ENCODE measurements around the gene STPG4. TPM values are rescaled to one million over a fixed set of nuclear protein-coding genes. Genes with fewer than 3 reads are reported as not detected.
A peak's percentile ranks its signal among the peaks of the same experiment; 100 is the strongest.
"Not testable (repeated sequence)": the region's sequence is repeated elsewhere in the genome, so short reads cannot be mapped to it uniquely, and the experiment has no call there.

STPG4 gene
- total RNA-seq, 2 donors from 2014 or later: 0.55 TPM; not detected in 1

DNA sequence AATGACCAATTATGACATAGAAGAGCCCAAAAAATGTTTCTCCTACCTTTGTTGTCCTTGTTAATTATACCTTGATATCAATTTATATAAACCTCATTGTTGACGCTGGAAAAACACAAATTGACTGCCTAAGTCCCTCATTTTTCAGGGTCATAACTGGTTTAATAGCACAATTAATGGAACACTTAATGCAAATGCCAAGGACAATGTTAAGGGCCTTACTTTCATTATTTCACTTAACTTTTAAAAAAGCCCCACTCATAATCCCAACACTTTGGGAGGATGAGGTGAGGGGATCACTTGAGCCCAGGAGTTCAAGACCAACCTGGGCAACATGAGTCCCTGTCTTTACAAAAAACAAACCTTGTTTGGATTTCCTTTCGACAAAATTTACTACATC is 3.5 kb upstream of the STPG4 start:
- Mint-ChIP-seq H3K27ac (no peak overlapping the region), H3K9me3 (no peaks in the 10 kb centered on the region), H3K36me3 (peaks cover 22 to 30% of the 10 kb centered on the region in 2 donors)
- no peak for ATAC-seq
- no peak for DNase-seq (ENCODE audit: low spot score in 2 of 2)

DNA sequence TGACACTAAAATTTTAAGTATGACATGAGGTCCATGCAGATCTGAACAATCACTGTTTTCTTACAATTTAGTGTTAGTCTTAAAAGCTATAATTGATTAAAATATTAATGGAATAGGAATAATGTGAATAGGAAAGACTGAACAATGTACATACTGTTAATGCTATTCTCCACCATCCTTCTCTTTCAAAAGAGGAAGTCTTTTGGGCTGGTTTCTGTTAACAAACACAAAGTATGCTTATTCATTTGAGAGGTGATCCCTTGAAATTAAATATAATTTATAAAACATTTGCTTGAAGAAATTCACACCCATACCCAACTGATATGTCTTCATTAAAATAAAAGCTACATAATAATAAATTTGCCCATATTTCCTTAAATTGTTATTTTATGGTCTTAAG is 2.3 kb downstream of the STPG4 start:
- Mint-ChIP-seq H3K9me3 (no peaks in the 10 kb centered on the region), H3K36me3 (peaks cover 15 to 19% of the 10 kb centered on the region in 2 donors), H3K27ac (no peak overlapping the region)
- no peak for DNase-seq (ENCODE audit: low spot score in 2 of 2)
- no peak for ATAC-seq

DNA sequence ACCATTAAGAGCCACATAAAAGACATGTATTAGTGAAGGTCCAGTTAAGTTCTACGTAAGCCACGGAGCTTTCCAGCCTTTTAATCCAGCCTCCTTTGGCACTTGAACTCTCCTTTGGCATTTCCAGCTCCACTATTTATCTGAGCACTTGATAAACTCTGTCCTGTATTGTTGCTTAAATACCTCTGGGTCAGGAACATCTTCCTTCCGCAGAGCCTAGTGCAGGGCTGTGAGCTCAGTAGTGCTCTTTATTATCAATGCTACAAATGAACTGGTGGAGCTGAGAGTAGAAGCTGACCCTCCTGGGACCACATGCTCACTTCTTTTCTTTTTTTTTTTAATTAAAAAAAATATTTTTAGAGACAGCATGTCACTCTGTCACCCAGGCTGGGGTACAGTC is 4.9 kb downstream of the STPG4 start:
- no peak for ATAC-seq
- Mint-ChIP-seq H3K36me3 (peaks cover 15 to 19% of the 10 kb centered on the region in 2 donors), H3K27ac (no peak overlapping the region), H3K9me3 (no peaks in the 10 kb centered on the region)
- no peak for DNase-seq (ENCODE audit: low spot score in 2 of 2)

DNA sequence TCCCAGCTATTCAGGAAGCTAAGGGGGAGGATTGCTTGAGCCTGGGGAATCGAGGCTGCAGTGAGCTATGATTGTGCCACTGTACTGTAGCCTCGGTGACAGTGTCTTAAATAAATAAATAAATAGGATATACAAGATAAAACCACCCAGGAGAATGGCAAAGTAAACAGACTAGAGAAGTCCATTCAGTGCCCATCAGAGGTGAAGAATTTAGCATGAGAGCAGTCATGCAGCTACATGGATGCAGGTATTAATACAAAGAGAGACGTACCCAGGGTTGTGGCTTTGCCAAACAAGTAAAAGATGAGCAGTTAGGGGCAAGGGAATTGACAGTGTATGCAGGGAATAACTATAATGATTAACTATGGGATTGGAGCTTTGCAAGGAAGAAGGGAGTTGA is 8.1 kb downstream of the STPG4 start:
- peaks cover 21 to 33% of the 10 kb centered on the region in 2 donors for H3K36me3 Mint-ChIP-seq
- no peak for ATAC-seq
- H3K9me3 Mint-ChIP-seq: no peaks in the 10 kb centered on the region

DNA sequence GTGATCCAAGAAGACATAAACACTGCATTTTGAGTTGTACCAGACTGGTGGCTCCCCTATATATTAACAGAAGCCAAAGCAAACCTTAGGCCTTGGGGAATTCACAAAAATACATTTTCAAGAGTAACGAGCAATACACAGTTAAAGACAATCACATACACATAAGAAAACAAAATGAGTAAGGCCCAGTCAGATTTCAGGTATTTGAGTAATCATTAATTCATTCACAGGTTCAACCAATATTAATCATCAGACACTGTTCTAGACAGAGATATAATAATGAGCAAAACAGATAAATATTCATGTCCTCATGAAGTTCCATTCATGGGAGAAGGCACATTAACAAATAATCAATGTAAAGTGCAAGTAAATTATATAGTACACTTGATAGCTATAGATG is 9.6 kb downstream of the STPG4 start:
- Mint-ChIP-seq H3K9me3 (no peaks in the 10 kb centered on the region), H3K36me3 (peaks cover 28 to 41% of the 10 kb centered on the region in 2 donors), H3K27ac (no peak overlapping the region)
- ATAC-seq (no peak), DNase-seq (ENCODE audit: low spot score in 2 of 2) (no peak)

More for the DNA sequence above, 8.1 kb downstream of the STPG4 start:
- no peak for DNase-seq (ENCODE audit: low spot score in 2 of 2)
- no peak overlapping the region for H3K27ac Mint-ChIP-seq

DNA sequence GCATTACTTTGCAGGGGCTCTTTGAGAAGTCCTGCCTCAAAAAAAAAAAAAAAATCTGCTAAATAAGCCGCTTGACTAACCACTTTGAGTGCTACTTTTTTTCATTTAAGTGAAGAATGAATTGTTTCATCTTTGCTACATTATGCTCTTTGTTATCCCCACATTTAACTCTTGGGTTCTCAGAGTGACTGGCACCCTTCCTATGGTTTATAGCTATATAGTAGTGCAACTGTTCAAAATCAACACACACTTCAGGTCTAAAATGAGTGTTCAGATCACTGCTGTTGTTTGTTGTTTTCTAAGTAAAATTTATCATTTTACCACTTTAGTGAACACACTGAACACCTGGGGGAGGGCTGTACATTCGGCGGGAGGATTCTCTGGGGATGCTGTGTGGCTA is 13.6 kb downstream of the STPG4 start:
- Mint-ChIP-seq H3K9me3 (peaks cover 9 to 22% of the 10 kb centered on the region in 2 donors), H3K27ac (no peak overlapping the region), H3K36me3 (peaks cover 38 to 53% of the 10 kb centered on the region in 2 donors)
- ATAC-seq: peak in 1 of 2 donors; percentile 80
- DNase-seq (ENCODE audit: low spot score in 2 of 2): no peak

DNA sequence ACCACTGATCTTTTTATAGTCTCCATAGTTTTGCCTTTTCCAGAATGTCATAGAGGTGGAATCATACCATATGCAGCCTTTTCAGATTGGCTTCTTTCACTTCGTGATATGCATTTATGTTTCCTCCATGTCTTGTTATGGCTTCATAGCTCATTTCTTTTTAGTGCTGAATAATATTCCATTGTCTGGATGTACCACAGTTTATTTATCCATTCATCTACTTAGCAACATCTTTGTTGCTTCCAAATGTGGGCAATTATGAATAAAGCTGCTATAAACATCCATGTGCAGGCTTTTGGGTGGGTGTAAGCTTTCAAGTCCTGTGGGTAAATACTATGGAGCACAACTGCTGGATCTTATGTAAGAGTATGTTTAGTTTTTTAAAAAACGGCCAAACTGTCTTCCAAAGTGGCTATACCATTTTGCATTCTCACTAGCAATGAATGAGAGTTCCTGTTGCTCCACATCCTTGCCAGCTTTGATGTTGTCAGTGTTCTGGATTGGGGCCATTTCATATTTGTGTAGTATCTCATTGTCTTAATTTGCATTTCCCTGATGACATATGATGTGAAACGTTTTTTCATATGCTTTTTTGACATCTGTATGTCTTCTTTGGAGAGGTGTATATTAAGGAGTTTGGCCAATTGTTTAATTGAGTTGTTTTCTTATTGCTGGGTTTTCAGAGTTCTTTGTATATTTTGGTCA is 20.6 kb downstream of the STPG4 start:
- Mint-ChIP-seq H3K9me3 (peaks cover 18 to 34% of the 10 kb centered on the region in 2 donors), H3K27ac (no peak overlapping the region), H3K36me3 (peaks cover 23 to 26% of the 10 kb centered on the region in 2 donors)
- ATAC-seq (no peak), DNase-seq (ENCODE audit: low spot score in 2 of 2) (no peak)

DNA sequence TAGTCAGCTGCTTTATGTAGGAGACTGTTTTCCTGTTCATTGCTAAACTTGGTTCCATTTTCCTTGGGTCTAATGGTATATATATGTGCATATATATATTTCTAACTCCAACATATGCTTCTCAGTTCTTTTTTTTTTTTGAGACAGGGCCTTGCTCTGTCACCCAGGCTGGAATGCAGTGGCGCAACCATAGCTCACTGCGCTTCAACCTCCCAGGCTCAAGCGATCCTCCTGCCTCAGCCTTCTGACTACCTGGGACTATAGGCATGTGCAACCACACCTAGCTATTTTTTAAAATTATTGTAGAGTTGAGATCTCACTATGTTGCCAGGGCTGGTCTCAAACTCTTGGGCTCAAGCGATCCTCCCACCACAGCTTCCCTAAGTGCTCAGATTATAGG is 22.1 kb downstream of the STPG4 start:
- DNase-seq (ENCODE audit: low spot score in 2 of 2) (no peak), ATAC-seq (no peak)
- peaks cover 15 to 24% of the 10 kb centered on the region in 2 donors for H3K9me3 Mint-ChIP-seq
- H3K27ac Mint-ChIP-seq: no peak overlapping the region
- peaks cover 12 to 18% of the 10 kb centered on the region in 2 donors for H3K36me3 Mint-ChIP-seq

DNA sequence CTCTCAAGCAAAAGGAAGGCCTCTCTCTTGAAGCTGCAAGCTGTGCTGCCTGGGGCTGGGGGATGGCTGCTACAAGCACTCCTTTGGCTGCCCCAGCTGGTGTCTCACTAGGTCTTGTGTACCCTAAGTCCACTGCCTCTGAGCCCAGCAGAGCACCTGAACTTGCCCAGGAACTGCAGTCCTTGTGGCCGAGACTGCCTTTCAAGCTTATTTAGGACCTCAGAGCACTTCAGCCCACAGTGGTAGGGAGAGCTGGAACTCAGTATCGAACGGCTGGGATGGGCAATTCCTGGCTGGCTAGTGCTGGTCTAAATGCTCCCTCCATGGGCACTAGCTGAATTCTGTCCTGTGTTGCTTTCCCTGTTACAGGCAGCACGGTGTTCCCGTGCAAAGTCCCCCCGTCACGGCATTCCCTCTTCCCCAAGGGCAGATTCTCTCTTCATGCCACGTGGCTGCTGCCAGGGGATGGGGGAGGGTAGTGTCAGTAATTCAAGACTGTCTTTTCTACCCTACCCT is 25.9 kb downstream of the STPG4 start:
- ATAC-seq (no peak), DNase-seq (ENCODE audit: low spot score in 2 of 2) (no peak)
- H3K27ac Mint-ChIP-seq: no peak overlapping the region
- H3K36me3 Mint-ChIP-seq: no peaks in the 10 kb centered on the region
- H3K9me3 Mint-ChIP-seq: peaks cover 1 to 5% of the 10 kb centered on the region in 2 donors

DNA sequence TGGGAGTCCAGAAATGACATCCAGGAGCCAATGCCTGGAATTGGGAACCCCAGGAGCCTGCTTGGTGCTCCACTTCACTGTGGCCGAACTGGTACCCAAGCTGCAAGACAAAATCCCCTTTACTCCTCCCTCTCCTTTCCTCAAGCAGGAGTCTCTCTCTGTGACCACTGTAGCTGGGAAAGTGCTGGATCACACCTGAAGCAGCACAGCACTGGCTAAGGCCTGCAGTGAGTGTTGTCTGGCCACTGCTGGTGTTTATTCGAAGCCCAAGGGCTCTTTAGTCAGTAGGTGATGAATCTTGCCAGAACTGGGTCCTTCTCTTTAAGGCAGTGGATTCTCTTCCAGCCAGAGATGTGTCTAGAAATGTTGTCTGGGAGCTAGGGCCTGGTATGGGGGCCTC is 26.4 kb downstream of the STPG4 start:
- Mint-ChIP-seq H3K36me3 (no peaks in the 10 kb centered on the region), H3K9me3 (peaks cover 0 to 3% of the 10 kb centered on the region in 2 donors), H3K27ac (no peak overlapping the region)
- DNase-seq (ENCODE audit: low spot score in 2 of 2) (no peak), ATAC-seq (no peak)

DNA sequence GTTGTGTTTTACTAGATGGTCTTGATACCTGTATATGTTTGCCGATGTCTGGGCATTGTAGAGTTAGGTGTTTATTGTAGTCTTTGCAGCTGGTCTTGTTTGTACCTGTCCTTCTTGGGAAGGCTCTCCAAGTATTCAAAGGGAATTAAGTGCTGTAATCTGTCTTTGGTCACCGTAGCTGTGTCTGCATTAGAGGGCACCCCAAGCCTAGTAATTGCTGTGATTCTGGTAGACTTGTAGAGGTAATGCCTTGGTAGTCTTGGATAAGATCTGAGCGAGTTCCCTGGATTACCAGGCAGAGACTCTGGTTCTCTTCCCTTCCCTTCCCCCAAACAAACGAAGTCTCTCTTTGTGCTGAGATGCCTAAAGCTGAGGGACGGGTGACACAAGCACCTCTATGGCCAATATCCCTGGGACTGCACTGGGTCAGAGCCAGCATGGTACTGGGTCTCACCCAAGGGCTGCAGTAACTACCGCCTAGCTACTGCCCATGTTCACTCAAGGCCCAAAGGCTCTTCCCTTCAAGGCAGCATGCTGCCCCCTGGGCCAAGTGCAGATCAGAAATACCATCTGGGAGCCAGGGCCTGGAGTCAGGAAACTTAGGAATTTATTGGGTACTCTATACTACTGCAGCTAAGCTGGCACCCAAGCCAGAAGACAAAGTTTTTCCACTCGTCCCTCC is 27.1 kb downstream of the STPG4 start:
- ATAC-seq (no peak), DNase-seq (ENCODE audit: low spot score in 2 of 2) (no peak)
- Mint-ChIP-seq H3K27ac (no peak overlapping the region), H3K36me3 (no peaks in the 10 kb centered on the region), H3K9me3 (peaks cover 0 to 3% of the 10 kb centered on the region in 2 donors)

DNA sequence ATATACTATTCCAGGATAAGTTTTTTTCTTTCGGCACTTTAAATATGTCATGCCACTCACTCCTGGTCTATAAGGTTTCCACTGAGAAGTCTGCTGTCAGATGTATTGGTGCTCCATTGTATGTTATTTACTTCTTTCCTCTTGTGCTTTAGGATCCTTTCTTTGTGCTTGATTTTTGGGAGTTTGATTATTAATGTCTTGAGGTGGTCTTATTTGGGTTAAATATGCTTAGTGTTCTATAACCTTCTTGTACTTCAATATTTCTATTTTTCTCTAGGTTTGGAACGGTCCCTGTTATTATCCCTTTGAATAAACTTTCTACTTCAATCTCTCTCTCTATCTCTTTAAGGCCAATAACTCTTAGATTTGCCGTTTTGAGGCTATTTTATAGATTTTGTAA is 28.3 kb downstream of the STPG4 start:
- no peak for ATAC-seq

DNA sequence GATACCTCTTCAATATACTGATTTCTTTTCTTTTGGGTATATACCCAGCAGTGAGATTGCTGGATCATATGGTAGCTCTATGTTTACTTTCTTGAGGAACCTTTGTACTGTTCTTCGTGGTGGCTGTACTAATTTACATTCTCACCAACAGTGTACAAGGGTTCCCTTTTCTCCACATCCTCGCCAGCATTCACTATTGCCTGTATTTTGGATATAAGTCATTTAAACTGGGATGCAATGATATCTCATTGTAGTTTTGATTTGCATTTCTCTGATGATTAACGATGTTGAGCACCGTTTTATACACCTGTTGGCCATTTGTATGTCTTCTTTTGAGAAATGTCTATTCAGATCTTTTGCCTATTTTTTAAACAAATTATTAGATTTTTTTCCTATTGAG is 30.4 kb downstream of the STPG4 start:
- not testable (repeated sequence) for H3K36me3 Mint-ChIP-seq; ATAC-seq; H3K27ac Mint-ChIP-seq; DNase-seq (ENCODE audit: low spot score in 2 of 2); H3K9me3 Mint-ChIP-seq

More for the DNA sequence above, 28.3 kb downstream of the STPG4 start:
- H3K9me3 Mint-ChIP-seq: peaks cover 0 to 3% of the 10 kb centered on the region in 2 donors
- H3K27ac Mint-ChIP-seq: no peak overlapping the region
- no peak for DNase-seq (ENCODE audit: low spot score in 2 of 2)
- no peaks in the 10 kb centered on the region for H3K36me3 Mint-ChIP-seq

DNA sequence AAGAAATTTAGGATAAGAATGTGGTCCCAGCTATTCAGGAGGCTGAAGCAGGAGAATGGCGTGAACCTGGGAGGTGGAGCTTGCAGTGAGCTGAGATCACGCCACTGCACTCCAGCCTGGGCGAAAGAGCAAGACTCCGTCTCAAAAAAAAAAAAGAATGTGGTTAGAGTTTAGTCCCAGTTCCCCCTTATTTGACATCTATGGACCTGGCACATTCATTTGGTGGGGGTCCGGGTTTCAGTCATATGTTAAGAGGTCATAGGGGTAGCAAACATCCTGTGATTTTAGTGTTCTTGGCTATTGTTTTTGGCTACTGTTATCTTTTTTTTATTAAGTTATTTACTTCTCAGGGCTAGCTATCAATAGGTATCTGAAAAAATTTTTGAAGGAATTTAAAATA is 34.7 kb downstream of the STPG4 start:
- H3K27ac Mint-ChIP-seq; DNase-seq (ENCODE audit: low spot score in 2 of 2); H3K9me3 Mint-ChIP-seq; ATAC-seq; H3K36me3 Mint-ChIP-seq: not testable (repeated sequence)

DNA sequence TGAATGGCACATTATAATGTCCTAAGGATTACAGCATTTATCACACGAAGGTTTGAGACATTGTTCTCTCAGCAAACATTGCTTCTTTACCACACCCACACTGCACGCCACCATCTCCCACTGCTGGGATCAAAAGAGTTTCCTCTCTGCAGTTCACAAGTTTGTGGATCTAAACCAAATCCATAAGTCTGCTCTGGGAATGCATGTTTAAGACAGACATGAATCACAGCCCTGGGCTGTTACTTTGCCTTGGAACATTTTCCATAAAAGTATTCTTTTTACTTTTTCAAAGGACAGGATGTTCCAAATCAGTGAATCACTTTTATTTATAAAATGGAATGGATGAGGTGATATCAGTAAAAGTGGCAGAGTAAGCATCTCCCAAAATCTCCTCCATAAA is 36.1 kb downstream of the STPG4 start:
- ATAC-seq (no peak), DNase-seq (ENCODE audit: low spot score in 2 of 2) (no peak)
- Mint-ChIP-seq H3K9me3 (no peaks in the 10 kb centered on the region), H3K27ac (no peak overlapping the region), H3K36me3 (no peaks in the 10 kb centered on the region)

DNA sequence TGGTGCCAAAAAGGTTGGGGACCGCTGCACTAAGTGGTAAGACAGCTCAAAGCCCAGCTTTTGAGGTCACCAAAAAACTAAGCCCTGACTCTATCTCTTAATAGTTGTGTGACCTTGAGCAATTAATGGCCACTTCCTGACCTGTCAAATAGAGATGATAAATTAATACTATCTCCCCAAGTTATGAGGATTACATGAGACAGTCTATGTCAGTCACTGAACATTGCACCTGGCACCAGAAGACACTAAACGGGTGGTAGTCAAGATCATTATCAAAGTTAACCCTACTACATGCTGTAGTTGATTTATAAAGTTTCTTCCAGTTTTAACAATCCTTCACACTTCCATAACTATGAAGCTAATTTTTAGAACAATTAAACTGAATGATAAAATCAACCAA is 36.5 kb downstream of the STPG4 start:
- ATAC-seq: no peak
- Mint-ChIP-seq H3K9me3 (no peaks in the 10 kb centered on the region), H3K27ac (no peak overlapping the region), H3K36me3 (no peaks in the 10 kb centered on the region)
- no peak for DNase-seq (ENCODE audit: low spot score in 2 of 2)

DNA sequence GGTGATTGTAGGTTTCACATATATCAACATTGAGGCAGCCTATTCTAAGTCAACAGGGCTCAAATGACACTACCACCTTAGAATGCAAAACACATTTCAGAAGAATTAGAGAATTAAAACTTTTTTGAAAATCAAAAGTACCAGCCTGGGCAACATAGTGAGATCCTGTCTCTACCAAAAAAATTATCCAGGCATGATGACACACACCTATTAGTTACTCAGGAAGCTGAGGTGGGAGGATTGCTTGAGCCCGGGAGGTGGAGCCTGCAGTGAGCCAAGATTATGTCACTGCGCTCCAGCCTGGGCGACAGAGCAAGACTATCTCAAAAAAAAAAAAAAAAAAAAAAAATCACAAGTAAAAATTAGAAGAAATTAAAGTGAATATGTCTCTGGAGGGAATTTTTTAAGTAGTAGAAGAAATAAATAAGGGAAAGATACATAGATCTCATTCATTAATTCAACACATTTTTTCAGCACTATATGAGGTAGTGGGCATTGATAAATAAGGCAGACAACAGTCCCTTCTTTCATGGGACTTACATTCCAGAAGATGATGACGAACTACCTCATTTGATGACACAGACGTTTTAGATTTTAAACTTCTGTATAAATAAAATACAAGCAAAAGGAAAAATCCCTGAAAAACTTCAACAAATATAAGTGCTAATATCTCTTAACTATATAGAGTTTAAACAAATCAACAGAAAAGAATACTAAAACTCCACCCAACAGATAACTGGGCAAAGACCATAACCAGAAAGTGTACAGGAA is 42.3 kb downstream of the STPG4 start:
- no peak overlapping the region for H3K27ac Mint-ChIP-seq
- no peaks in the 10 kb centered on the region for H3K36me3 Mint-ChIP-seq
- H3K9me3 Mint-ChIP-seq: no peaks in the 10 kb centered on the region
- DNase-seq (ENCODE audit: low spot score in 2 of 2): no peak
- ATAC-seq: no peak
